Esophagus muscularis mucosa (tissue), 4 donors: ENCODE measurements around the gene SND1. TPM values are rescaled to one million over a fixed set of nuclear protein-coding genes. Genes with fewer than 3 reads are reported as not detected.

Source experiments
- DNase-seq: peaks from one replicate; pipeline ENCODE4 v3.0.0-alpha.2; 2017; ENCODE audit errors: extremely low spot score
- H3K27ac ChIP-seq, 4 donors: fragments of 200-600 bp; sonication (generic); replicated peaks in 1 of 4; 1 replicate in 3 of 4; 2 replicates in 1 of 4; pipeline ENCODE4 v1.5.1; 2016 to 2019; ENCODE audit warnings: mild to moderate bottlenecking in 1 of 4
- H3K27me3 ChIP-seq, 4 donors: fragments of 200-600 bp; sonication (generic); one replicate each; pipeline versions ENCODE4 v1.5.1 to v1.6.0; 2016 to 2019
- H3K36me3 ChIP-seq, 4 donors: fragments of 200-600 bp; sonication (generic); one replicate each; pipeline ENCODE4 v1.5.1; 2016 to 2019
- H3K4me1 ChIP-seq, 4 donors: fragments of 200-600 bp; sonication (generic); one replicate each; pipeline ENCODE4 v1.5.1; 2016 to 2019
- H3K4me3 ChIP-seq, 4 donors: fragments of 200-600 bp; sonication (generic); 1 replicate in 2 of 4; 2 replicates in 2 of 4; pipeline ENCODE4 v1.5.1; 2016 to 2019; ENCODE audit warnings: mild to moderate bottlenecking in 4 of 4, moderate library complexity in 1 of 4
- H3K9me3 ChIP-seq, 4 donors: fragments of 200-600 bp; sonication (generic); 1 replicate in 3 of 4; 2 replicates in 1 of 4; pipeline ENCODE4 v1.5.1; 2016 to 2019
- EP300 ChIP-seq: sonication (generic); formaldehyde crosslinking; IDR thresholded peaks from one replicate; pipeline ENCODE4 v1.6.1; 2017; ENCODE audit warnings: antibody characterized with exemption
- POLR2A ChIP-seq: fragments of 450-650 bp; IDR thresholded peaks from one replicate; pipeline ENCODE4 v1.6.1; 2017; ENCODE audit warnings: antibody characterized with exemption, moderate library complexity, mild to moderate bottlenecking, low read depth
- POLR2AphosphoS5 ChIP-seq, 2 donors: sonication (generic); formaldehyde crosslinking; IDR thresholded peaks; one replicate each; pipeline ENCODE4 v1.6.1; 2017; ENCODE audit warnings: antibody characterized with exemption in 2 of 2
- WGBS: methylation state at CpG from one replicate; pipeline ENCODE4 v1.1.5; 2018; 5-methylcytosine and 5-hydroxymethylcytosine counted together
- intact Hi-C: fragments of 100-400 bp; cut with DNase I; formaldehyde crosslinking; loops from one replicate; pipeline ENCODE4 v1.15.1; 2023
- total RNA-seq, 4 donors: library from RNA; depleted of rRNA; stranded (reverse); fragments of >200 nt; gene quantifications; one replicate each; pipeline versions ENCODE4 v1.1.0 to v1.2.1, GENCODE V29; 2016
- TF ChIP-seq, protein P1 (sequence below), 3 experiments: fragments of 200-600 bp in 2 of 3; fragments of 450-650 bp in 1 of 3; sonication (generic) in 2 of 3; IDR thresholded peaks; one replicate each; pipeline ENCODE4 v1.5.1; 2017 to 2019; ENCODE audit warnings: antibody characterized with exemption in 3 of 3, mild to moderate bottlenecking in 2 of 3, moderate library complexity in 1 of 3

Gene SND1
- total RNA-seq, 4 donors from 2014 or later = 71.4 to 91.2 (median 81.3) TPM

DNA sequence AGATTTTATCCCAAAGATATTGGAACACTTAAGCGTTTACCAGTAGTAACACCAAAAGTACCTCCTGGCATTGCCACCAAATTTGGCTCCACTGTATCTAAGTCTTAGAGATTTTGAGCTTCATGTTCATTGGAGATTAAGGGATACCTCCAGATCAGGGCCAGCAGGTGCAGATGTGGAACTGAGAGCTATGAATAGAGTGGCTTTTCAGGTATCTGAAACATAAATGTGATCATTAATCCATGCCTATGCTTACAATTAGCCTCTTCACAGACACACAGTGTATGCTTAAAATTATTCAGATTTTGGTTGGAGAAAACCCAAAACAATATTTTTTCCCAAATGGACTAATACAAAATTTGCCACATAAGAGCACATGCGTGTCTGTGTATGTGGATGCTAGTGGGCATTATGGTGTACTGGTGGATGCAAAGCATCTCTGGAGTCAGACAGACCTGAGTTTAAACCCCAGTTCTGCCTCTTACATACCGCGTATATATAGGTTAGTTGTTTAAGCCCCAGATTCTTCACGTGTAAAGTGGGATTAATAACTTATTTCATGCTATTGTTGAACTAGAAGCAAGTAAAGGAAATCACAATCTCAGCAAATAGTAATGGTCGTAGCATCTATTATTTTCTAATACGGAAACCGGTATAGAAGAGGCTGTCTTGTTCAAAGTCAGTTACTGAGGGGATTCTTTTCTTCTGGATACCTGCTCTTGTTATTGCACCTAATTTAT, 386.1 kb downstream of the SND1 start:
- no peak overlapping the region for H3K4me3 ChIP-seq
- no peak for TF ChIP-seq POLR2A
- TF ChIP-seq, protein P1, sequence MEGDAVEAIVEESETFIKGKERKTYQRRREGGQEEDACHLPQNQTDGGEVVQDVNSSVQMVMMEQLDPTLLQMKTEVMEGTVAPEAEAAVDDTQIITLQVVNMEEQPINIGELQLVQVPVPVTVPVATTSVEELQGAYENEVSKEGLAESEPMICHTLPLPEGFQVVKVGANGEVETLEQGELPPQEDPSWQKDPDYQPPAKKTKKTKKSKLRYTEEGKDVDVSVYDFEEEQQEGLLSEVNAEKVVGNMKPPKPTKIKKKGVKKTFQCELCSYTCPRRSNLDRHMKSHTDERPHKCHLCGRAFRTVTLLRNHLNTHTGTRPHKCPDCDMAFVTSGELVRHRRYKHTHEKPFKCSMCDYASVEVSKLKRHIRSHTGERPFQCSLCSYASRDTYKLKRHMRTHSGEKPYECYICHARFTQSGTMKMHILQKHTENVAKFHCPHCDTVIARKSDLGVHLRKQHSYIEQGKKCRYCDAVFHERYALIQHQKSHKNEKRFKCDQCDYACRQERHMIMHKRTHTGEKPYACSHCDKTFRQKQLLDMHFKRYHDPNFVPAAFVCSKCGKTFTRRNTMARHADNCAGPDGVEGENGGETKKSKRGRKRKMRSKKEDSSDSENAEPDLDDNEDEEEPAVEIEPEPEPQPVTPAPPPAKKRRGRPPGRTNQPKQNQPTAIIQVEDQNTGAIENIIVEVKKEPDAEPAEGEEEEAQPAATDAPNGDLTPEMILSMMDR (IDR thresholded peaks at IDR 0.05) = no peak
- no peak for TF ChIP-seq EP300
- no peak for TF ChIP-seq POLR2AphosphoS5 (IDR thresholded peaks at IDR 0.05)
- no peaks in the 10 kb centered on the region for H3K36me3 ChIP-seq
- intact Hi-C loops = no loop called here
- no peak for DNase-seq
- H3K4me1 ChIP-seq = peaks cover under 1 to 10% (median 7%) of the 10 kb centered on the region in 4 donors
- no peak overlapping the region for H3K27ac ChIP-seq
- WGBS = 97% methylated on average over 8 of the region's 8 CpGs
- H3K27me3 ChIP-seq = peaks cover 0 to under 1% (median 0%) of the 10 kb centered on the region in 4 donors
- no peaks in the 10 kb centered on the region for H3K9me3 ChIP-seq

DNA sequence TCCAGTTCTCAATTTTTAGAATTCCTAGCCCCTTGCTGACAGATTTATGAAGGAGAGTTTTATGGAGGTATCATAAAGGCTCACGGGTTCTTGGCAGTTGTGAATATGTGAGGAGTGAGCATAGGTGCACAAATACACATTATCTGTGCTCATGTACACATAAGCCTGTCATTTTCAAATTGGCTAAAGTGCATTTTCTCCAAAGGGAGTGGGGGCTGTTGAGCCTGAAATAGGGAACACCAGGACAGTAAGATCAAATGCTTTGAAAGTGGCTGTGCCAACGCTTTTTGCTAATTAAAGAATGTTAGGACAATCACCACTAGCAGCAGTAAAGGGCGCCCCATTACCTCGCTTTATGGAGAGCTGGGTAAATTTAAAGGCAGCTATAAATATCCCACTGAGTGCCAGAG, 387.6 kb downstream of the SND1 start:
- TF ChIP-seq, protein P1 (IDR thresholded peaks at IDR 0.05) = no peak
- TF ChIP-seq POLR2AphosphoS5 (IDR thresholded peaks at IDR 0.05) (no peak), POLR2A (no peak), EP300 (no peak)
- WGBS = 99% methylated on average over 4 of the region's 4 CpGs
- Histone ChIP-seq H3K36me3 (no peaks in the 10 kb centered on the region), H3K27me3 (no peaks in the 10 kb centered on the region), H3K4me3 (no peak overlapping the region), H3K27ac (no peak overlapping the region), H3K4me1 (peaks cover 0 to 9% (median 6%) of the 10 kb centered on the region in 4 donors), H3K9me3 (no peaks in the 10 kb centered on the region)
- DNase-seq = no peak
- intact Hi-C loops = no loop called here

DNA sequence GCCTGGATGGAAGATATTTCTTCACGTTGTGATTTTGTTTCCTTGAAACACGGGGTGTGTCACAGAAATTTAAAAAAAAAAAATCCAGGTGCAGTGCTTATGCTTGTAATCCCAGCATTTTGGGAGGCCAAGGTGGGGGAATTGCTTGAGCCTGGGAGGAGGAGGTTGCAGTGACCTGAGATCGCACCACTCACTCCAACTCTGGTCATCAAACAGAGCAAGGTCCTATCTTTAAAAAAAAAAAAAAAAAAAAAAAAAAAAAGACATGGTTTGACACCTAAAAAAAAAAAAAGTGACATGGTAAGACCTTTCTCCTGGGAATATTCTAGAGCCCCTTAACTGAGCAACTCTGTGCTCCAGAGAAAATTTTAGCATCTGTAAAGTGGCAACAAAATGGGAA, 388.2 kb downstream of the SND1 start:
- Histone ChIP-seq H3K27ac (no peak overlapping the region), H3K27me3 (no peaks in the 10 kb centered on the region), H3K9me3 (no peaks in the 10 kb centered on the region), H3K36me3 (no peaks in the 10 kb centered on the region), H3K4me3 (no peak overlapping the region), H3K4me1 (peaks cover 0 to 9% (median 6%) of the 10 kb centered on the region in 4 donors)
- no peak for DNase-seq
- intact Hi-C loops = no loop called here
- 91% methylated on average over 3 of the region's 3 CpGs for WGBS
- TF ChIP-seq POLR2A (no peak), EP300 (no peak), POLR2AphosphoS5 (IDR thresholded peaks at IDR 0.05) (no peak)
- TF ChIP-seq, protein P1 (IDR thresholded peaks at IDR 0.05) = no peak

DNA sequence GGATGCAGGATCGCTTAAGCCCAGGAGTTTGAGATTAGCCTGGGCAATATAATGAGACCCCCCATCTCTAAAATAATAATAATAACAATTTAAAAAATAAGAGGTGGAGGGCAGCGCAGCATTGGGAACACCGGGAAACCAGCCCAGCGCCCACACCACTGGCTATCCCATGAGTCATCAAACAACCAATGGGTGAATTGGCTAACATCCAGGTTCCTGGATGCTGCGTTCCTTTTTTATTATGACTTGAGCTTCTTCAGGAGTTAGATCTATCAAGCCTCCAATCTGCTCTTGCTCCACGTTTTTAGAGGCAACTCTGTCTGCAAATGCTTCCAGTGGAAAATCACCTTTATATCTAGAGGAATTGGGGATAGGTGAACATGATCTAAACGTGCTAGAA, 389.2 kb downstream of the SND1 start:
- H3K4me1 ChIP-seq = peaks cover 0 to 9% (median 6%) of the 10 kb centered on the region in 4 donors
- no peaks in the 10 kb centered on the region for H3K27me3 ChIP-seq
- no peak for DNase-seq
- 58% methylated on average over 7 of the region's 7 CpGs for WGBS
- no peak overlapping the region for H3K27ac ChIP-seq
- H3K4me3 ChIP-seq = no peak overlapping the region
- no peaks in the 10 kb centered on the region for H3K36me3 ChIP-seq
- no peaks in the 10 kb centered on the region for H3K9me3 ChIP-seq
- intact Hi-C loops = no loop called here
- TF ChIP-seq, protein P1 (IDR thresholded peaks at IDR 0.05) = no peak
- TF ChIP-seq POLR2AphosphoS5 (IDR thresholded peaks at IDR 0.05) (no peak), EP300 (no peak), POLR2A (no peak)
